GOT3 (cell line): ENCODE data around the gene SKIL.

ENCODE experiments used
- DNase-seq: peaks from one replicate; lab custom pipeline; 2025; ENCODE audit warnings: mixed read lengths; lab: John Stamatoyannopoulos, UW

Gene SKIL

DNA sequence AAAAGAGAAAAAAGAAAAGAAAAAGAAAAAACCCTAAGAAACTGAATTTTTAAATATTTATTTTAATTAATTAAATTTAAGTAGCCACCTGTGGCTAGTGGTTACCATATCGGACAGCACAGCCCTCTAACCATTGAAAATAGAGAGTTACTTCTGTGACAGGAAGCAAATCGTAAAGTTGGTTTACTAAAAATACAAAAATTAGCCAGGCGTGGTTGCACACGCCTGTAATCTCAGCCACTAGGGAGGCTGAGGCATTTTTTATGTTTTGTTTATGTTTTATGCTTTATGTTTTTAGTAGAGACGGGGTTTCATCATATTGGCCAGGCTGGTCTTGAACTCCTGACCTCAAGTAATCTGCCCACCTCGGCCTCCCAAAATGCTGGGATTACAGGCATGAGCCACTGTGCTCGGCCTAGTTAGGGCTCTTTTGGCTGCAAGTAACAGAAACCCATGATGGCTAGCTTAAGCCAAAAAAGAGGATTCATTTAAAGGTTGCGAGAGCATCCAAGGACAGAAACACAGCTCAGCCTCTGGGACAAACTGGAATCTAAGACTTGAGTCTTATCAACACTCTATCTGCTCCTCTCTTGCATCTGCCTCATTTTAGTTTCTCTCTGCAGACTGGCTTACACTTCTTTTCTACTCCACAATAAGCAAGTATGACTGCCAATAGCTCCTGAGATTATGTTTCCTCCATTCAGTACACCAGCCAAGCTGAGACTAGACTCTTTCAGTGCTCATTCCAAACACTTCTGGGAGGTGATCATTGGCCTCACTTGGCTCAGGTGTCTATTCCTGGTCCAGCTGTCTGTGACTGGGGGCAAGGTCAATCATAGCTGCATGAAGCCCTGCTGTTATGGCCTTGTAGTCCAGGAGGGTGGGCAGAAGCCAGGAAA is 6.8 kb upstream of the SKIL start:
- no peak for DNase-seq

DNA sequence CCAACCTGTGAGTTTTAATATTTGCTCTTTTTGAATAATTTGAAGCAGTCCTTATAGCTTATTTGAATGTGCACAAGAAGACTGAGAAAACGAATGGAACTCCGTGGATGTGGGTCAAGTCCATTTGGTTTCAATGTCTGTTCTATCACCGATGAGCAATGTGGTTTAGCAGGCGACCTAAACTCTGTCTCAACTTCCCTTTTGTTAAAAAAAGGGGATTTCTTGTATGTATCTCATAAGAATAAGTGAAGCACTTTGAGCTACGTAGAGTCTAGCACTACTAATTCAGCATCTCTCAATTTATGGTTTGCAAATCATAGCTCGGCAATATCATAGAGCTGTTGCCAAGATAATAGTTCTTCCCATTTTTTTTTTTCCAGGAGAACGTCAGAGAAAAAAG is 4.6 kb upstream of the SKIL start:
- DNase-seq, result no peak

DNA sequence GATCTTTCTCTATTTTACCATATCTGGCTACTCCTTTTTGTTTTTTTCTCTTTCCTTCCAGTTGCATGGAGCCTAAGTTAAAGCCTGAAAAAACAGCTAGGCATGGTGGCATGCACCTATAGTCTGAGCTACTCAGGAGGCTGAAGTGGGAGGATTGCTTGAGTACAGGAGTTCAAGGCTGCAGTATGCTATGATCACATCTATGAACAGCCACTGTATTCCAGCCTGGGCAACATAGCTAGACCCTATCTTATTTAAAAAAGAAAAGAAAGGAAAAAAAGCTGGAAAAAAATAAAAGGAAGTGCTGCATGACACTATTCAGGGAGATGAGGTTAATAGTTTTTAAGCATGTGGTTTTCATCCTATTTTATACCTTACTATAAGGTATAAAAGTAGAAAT is 4.0 kb upstream of the SKIL start:
- no peak for DNase-seq

DNA sequence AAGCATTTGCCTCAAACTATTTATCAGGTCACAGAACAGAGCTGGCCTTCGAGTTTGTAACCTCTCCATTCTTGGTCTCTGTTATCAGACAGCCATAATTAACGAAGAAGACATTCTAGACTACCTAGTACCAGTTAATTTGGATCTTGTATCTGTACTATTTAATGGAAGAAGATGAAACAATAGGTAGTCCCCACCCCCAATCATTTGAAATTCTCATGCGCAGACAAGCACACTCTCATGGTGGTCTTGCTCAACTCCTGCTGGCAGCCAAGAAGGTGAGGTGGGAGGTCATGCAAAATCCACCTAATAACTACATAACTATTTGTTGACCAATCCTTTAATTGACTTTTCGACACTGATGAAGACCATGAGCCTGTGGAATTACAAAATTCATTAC is 2.8 kb upstream of the SKIL start:
- no peak for DNase-seq

DNA sequence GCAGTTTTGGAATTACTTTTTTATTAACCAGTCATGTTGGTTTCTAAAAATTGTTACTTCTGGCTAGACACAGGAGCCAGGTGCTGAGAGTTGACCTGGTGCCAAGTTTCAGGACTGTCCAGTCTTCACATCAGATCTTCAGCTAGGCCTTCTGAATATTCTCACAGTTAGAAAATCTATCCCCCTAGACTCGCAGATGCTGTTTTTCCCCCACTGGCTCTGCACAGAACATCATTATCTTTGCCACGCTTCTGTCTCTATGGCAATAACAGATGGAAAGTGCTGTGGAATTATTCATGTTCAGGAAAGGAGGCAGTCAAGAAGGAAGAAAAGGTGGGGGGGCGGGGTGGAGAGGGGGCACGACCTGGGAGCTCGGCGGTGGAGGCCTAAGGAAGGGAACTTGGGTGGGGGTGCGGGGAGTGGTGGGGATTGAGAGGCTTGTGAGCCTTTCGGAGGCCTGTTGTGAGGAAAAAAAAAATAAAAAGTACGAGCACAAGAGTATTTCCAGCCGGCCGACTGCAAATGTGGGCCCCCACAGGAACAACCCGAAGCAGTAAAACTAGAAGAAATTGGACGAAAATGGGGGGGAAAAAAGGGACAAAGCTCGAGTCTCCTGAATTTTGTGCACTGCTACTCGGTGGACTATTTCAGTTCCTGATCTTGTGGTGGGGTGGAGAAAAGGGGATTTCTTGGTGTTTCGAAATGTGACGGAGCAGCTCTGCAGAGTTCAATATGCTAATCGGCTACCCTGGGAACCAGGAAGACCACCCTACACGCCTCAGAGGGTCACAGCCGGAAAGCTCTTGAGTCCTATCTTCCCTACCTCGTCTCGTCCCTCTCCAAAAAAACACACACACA is 1.5 kb upstream of the SKIL start:
- no peak for DNase-seq

DNA sequence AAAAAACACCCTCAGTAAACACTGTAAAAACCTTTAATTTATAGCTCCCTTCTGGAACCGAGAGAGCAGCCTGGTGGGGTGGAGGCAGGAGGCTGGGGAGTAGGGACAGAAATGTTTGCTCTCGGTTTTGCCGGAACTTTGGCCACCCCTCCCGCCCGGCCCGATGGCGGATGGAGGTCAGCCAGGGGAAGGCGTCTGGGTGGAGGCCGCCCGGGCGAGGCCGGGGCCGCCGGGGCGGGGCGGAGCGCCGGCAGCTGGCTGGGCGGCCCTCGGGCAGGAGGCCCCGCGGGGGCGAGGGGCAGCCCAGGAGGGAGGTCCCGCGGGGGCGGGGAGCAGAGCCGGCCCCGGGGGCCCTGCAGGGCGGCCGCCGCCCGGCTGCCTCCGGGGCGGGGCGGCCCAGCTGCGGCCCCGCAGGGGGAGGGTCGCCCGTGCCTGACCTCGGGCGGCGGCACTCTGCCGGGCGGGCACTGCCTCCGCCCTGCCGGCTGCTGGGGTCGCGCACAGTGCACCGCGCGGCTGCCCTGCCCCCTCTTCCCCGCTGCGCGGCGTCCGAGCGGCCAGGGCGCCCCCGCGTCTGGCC is 829 bp upstream of the SKIL start:
- peak; percentile 91 for DNase-seq

DNA sequence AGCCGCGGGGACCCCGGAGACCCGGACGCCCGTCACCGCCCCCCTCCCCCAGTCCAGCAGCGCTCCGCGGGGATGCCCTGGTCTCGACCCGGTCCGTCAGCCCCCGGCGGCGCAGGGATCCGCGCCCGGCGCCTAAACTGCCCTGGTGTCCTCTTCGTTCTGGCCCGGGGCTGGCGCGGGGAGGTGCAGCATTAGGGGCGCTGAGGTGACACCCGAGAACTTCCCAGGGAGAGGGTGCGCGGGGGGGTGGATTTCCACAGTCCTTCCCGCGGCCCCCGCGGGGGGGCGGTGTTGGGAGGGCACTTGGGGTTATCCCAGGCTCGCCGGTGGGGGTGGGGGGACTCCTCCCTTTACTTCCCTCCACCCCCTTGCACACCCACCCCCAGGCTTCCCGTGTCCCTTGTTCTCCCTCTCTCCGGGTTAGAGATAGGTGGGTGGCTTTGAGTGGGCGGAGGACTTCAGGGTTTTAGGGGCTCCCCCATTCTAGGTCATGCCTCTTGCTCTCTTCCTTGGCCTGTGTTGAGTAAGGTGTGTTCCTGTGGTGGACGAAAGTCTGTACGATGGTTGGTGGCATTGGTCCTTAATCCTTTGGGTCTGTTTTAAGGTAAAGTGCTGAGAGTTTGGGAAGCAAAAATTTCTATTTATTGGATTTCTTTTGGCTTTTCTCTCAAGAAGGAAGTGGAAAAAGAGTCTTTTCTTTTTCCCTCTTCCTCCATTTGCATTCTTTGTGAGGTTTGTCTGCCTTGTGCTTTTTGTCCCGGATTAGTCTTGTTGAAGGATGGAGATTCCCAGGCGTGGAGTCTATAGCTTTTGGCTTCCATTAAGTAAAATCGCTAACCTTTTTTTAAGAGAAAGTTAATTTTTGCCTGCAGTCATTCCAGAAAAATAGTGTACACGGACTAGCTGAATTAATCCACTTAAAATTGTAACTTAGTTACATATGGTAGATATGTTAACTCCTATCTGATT is 811 bp downstream of the SKIL start:
- DNase-seq, result peak; percentile 56

DNA sequence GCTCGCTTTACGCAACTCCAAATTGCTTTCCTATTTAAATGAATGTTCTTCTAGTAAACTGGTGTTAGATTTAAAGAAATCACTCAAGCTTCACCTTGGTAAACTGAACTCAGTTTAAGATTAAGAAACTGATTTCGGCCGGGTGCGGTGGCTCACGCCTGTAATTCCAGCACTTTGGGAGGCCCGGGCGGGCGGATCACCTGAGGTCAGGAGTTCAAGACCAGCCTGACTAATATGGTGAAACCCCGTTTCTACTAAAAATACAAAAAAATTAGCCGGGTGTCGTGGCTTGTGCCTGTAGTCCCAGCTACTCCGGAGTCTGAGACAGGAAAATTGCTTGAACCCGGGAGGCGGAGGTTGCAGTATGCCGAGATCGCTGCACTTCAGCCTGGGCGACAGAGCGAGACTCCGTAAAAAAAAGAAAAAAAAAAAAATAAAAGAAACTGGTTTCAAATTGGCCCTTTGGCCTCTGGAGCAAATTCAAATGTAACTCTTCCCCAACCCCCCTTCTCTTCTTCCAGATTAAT is 1.7 kb downstream of the SKIL start:
- DNase-seq, result no peak

DNA sequence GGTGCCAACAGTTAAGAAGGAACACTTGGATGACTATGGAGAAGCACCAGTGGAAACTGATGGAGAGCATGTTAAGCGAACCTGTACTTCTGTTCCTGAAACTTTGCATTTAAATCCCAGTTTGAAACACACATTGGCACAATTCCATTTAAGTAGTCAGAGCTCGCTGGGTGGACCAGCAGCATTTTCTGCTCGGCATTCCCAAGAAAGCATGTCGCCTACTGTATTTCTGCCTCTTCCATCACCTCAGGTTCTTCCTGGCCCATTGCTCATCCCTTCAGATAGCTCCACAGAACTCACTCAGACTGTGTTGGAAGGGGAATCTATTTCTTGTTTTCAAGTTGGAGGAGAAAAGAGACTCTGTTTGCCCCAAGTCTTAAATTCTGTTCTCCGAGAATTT is 3.0 kb downstream of the SKIL start:
- DNase-seq, result no peak

DNA sequence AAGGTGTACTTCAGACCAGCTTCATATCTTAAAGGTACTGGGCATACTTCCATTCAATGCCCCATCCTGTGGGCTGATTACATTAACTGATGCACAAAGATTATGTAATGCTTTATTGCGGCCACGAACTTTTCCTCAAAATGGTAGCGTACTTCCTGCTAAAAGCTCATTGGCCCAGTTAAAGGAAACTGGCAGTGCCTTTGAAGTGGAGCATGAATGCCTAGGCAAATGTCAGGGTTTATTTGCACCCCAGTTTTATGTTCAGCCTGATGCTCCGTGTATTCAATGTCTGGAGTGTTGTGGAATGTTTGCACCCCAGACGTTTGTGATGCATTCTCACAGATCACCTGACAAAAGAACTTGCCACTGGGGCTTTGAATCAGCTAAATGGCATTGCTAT is 3.4 kb downstream of the SKIL start:
- no peak for DNase-seq

DNA sequence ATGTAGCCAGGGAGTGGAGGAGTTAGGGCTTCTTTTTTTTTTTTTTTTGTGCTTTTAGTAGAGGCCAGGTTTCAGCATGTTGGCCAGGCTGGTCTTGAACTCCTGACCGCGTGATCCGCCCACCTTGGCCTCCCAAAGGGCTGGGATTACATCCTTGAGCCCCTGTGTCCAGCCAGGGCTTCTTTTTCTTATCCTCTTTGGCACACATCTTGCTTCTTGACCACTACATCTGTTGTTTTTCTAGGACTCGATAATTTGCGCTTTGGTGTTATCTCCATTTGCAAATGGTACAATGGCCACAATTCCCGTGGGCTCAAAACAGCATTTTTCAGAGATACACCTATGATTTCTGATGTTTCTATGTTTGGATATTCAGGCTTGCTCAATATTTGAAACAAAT is 4.2 kb downstream of the SKIL start:
- DNase-seq, result no peak

DNA sequence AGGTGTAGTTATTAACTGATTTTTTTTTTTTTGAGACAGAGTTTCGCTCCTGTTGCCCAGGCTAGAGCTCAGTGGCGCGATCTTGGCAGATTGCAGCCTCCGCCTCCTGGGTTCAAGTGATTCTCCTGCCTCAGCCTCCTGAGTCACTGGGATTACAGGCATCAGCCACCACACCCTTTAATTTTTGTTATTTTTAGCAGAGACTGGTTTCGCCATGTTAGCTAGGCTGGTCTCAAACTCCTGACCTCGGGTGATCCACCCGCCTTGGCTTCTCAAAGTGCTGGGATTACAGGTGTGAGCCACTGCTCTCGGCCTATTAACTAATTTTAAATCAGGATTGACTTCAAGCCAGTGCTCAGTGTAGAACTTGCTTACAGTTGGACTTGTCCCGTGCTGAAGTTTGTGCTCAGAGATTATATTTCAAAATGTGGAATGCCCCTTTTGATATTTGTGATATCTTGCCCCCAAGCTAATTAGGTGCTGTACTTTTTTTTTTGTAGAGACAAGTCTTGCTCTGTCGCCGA is 6.0 kb downstream of the SKIL start:
- DNase-seq, result no peak

DNA sequence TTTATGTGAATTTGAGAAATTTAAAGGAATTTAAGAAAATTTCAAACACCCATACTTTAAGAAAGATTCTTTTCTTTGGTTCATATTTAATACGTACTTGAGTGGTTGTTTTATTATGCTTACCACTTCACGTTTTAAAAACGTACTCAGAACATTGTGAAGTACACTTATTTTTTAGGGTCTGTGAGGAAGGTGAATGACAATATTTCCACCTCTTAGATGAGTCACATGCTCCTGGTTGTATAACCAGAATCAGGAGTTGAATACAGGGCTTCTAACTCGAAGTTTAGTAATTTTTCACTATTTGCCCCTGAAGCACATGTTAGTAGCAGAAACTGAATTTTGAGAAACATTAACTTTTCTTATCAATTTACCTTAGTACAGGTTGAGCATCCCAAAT is 7.5 kb downstream of the SKIL start:
- DNase-seq, result no peak

DNA sequence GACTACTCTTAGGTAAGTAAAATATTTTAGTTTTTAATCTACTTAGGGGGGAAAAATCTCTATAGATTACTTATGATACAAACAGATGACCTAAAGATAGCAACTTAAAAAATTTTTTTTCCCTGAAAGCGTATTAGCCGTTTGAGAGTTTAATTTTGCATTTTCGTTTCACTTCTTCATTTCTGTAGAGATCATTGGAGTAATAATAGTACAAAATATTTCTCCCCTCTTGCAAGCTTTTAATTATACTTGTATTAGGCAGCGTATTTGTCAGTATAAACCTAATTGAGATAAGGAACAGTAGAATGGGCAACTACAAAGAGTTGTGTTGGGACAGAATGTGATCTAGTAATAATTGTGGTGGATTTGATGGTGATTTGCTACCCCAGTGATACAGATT is 10.3 kb downstream of the SKIL start:
- DNase-seq, result no peak

DNA sequence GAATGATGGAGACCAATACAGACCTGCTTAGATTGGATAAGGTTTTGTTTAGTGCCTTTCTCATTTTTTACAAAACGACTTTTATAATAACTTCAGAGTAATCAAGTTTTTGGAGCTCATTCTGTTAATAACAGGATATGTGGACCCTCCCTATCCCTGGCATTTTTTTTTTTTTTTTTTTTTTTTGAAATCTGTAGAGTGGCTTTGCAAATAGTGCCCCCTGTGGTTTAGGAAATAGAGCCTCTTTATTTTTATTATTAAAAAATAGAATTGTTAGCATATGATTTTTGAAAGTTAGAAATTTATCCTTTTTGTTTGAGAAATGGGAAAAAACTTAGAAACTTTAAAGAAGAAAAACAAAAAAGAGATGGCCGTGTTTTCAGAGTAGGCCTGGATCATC is 11.4 kb downstream of the SKIL start:
- no peak for DNase-seq

DNA sequence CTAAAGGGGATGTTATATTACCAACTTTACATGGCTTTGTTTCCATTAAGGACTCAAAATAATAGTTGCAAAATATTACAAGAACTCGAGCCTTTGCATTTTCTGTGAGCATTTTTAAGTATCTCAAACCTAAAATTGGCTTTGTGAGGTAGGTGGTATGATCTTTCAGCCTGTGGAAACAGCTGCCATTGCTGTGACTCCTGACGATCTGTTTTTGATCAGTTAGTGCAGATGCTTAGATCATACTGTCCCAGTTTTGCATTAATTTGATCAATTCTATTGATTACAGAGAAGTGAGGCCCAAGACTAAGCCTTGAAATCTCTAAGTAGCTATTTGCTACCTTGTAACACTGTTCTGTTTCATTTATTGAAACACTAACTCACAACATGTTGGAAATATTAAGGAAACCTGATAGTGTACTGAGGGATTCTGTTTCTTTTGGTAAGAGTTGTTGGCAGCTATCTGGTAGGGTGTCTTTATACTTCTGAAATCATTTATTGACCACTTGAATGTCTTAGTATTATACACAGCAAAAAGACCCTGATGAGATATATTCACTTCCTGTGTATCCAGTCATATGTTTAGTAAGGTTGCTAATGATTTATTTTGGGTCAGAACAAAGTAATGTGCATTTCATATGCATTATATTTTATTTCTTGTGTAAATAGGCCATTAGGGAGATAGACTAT is 14.8 kb downstream of the SKIL start:
- no peak for DNase-seq

DNA sequence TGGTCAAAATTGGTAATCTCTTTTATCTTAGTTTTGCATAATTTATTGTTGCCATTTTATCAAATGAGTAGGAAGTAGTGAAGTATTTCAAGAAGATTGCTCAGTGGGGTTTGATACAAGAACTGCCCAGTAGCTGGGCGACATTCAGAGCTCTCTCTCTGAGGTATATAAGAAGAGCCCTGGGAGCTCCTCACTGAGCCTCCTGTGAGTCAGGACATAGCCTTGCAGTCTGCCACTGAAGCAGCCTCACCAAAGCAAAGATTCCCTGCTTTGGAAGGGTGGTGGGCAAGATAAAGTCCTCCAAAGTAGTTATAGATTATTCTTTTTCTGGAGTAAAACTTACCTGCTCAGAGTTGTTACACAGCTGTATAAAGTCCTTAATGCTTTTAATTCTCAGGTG is 26.1 kb downstream of the SKIL start:
- DNase-seq, result no peak

DNA sequence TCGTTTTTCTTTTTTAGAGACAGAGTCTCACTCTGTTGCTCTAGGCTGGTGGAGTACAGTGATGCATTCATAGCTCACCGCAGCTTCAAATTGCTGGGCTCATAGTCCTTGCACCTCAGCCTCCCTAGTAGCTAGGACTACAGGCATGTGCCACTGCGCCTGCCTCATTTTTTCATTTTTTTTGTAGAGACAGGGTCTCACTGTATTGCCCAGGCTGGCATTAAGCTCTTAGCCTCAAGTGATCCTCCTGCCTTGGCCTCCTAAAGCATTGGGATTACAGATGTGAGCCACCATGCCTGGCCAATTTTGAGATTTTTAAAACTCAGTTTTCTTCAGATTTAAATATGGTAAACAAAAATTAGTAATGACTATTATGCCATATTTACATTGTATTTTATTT is 29.0 kb downstream of the SKIL start:
- DNase-seq, result no peak

DNA sequence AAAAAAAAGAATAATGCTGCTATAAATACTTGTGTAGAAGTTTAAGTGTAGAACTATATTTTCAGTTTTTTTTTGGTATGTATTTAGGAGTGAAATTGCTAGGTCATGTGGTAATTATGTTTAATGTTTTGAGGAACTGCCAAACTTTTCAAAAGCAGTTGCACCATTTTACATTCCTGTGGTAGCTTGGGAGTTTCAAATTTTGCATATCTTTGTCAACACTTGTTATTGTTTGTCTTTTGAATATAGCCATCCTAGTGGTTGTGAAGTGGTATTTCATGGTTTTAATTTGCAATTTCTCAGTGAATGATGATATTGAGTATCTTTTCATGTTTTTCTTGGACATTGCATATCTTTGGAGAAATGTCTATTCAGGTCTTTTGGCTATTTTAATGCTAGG is 30.4 kb downstream of the SKIL start:
- DNase-seq, result no peak

DNA sequence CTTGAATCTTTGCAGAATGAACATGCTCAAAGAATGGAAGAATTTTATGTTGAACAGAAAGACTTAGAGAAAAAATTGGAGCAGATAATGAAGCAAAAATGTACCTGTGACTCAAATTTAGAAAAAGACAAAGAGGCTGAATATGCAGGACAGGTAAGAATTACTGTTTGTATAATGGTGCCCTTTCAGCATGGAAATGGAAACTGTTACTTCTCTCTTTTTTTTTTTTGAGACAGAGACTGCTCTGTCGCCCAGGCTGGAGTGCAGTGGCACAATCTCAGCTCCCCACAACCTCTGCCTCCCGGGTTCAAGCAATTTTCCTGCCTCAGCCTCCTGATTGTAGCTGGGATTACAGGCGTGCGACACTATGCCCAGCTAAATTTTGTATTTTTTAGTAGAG is 33.6 kb downstream of the SKIL start:
- no peak for DNase-seq

DNA sequence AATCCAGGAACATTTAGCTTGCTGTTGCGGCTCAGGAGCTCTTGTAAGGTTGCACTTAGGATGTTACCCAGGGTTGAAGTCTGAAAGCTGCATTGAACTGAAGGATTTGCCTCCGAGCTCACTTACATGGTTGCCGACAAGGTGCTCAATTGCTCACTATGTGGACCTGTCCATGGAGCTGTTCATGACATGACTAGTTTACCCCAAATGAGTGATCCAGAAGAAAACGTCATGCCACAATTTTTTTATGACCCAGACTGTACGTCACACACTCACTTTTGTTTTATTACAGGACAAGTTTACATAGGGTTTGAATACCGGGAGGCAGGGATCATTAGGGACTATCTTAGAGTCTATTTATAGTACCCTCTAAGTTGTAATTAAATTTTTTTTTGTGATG is 40.2 kb downstream of the SKIL start:
- no peak for DNase-seq
